AG04450 (cell line): ENCODE measurements around the gene CDC27. TPM values are rescaled to one million over a fixed set of nuclear protein-coding genes. Genes with fewer than 3 reads are reported as not detected.

ENCODE experiments used
- CTCF ChIA-PET: fragments of 300-600, 350-600 bp; formaldehyde crosslinking; extraction: SDS; loops from one replicate; lab custom pipeline; 2022; ENCODE audit warnings: antibody characterized with exemption, inconsistent platforms; lab: Charles Lee
- POLR2A ChIA-PET: fragments of 350-600 bp; formaldehyde crosslinking; extraction: SDS; loops from one replicate; lab custom pipeline; 2021; ENCODE audit warnings: antibody characterized with exemption, inconsistent platforms; lab: Yijun Ruan, JAX
- DNase-seq: peaks from one replicate; pipeline ENCODE4 v3.0.0-alpha.2; 2011; ENCODE audit warnings: low read depth, low spot score
- H3K27ac ChIP-seq: one replicate; pipeline ENCODE4 v1.5.1; 2012; ENCODE audit warnings: low read depth, low read length, control low read depth
- H3K27me3 ChIP-seq: one replicate; pipeline ENCODE4 v1.6.0; 2012; ENCODE audit warnings: low read length; ENCODE audit not compliant: control insufficient read depth, insufficient read depth
- H3K4me3 ChIP-seq: 2 replicates; pipeline ENCODE4 v1.5.1; 2011; ENCODE audit warnings: mild to moderate bottlenecking, low read depth, low read length, control low read depth
- H3K9me3 ChIP-seq: 2 replicates; pipeline ENCODE4 v1.5.1; 2012; ENCODE audit warnings: low read length; ENCODE audit not compliant: control insufficient read depth, insufficient read depth
- CTCF ChIP-seq: IDR thresholded peaks from 2 replicates; pipeline ENCODE4 v1.5.1; 2011; ENCODE audit warnings: low read depth, low read length, control low read depth, inconsistent platforms
- polyA plus RNA-seq: library from polyadenylated mRNA; depleted of rRNA; stranded (reverse); fragments of >200 nt; gene quantifications from 2 replicates; pipeline ENCODE4 v1.2.3, GENCODE V29; 2011

Gene CDC27
- polyA plus RNA-seq, 1 experiment: 120 TPM

GRCh38 chr17:47208744-47209488 is 19.8 kb upstream of the CDC27 start, which contains the start of gene MYL4:
Gene MYL4 (plus strand): TSS chr17:47209348. CDS start chr17:47209423, 75 bp downstream.
- no peaks in the 10 kb centered on the region for H3K9me3 ChIP-seq
- DNase-seq: no peak
- POLR2A ChIA-PET: no interaction called here
- no peak for TF ChIP-seq CTCF
- H3K27me3 ChIP-seq: no peaks in the 10 kb centered on the region
- CTCF ChIA-PET: no interaction called here
- no peak within 1 kb of the TSS for H3K27ac ChIP-seq
- H3K4me3 ChIP-seq: no peak within 1 kb of the TSS

GRCh38 chr17:47207143-47208067 is 18.3 kb upstream of the CDC27 start:
- POLR2A ChIA-PET: interaction anchor here (0.9 to 1.5 kb wide), 3 partner anchors 18 to 116 kb away, joined by 3 to 6 read pairs (median 4); partner anchors contain the start of genes CDC27 and EFCAB13
- DNase-seq: no peak
- CTCF ChIA-PET: interaction anchor here (1.1 to 3.1 kb wide), 2 partner anchors 108 to 409 kb away, joined by 4 to 8 read pairs; no protein-coding TSS in a partner anchor
- H3K9me3 ChIP-seq: no peaks in the 10 kb centered on the region
- no peak for TF ChIP-seq CTCF
- no peak overlapping the region for H3K27ac ChIP-seq
- H3K4me3 ChIP-seq: no peak overlapping the region
- no peaks in the 10 kb centered on the region for H3K27me3 ChIP-seq

- DNase-seq: no peak
- POLR2A ChIA-PET: interaction anchor here (1.5 kb wide), 1 partner anchor 17 kb away, joined by 6 read pairs; the partner anchor contains the start of gene CDC27
- no peak overlapping the region for H3K4me3 ChIP-seq
- H3K27ac ChIP-seq: peak overlapping the region; percentile 47
- CTCF ChIA-PET: interaction anchor here (1.4 to 3.1 kb wide), 2 partner anchors 24 to 110 kb away, joined by 4 to 8 read pairs; no protein-coding TSS in a partner anchor
- H3K9me3 ChIP-seq: no peaks in the 10 kb centered on the region
- no peaks in the 10 kb centered on the region for H3K27me3 ChIP-seq
- no peak for TF ChIP-seq CTCF
These were observed 16.4 kb upstream of the CDC27 start for GRCh38 chr17:47205419-47205963.

- no peak overlapping the region for H3K4me3 ChIP-seq
- no peaks in the 10 kb centered on the region for H3K9me3 ChIP-seq
- no peak for DNase-seq
- no peak for TF ChIP-seq CTCF
- ChIA-PET POLR2A (interaction anchor here (0.5 kb wide), 1 partner anchor 450 kb away, joined by 8 read pairs; no protein-coding TSS in a partner anchor), CTCF (interaction anchor here (1.4 kb wide), 1 partner anchor 25 kb away, joined by 4 read pairs; no protein-coding TSS in a partner anchor)
- no peak overlapping the region for H3K27ac ChIP-seq
- H3K27me3 ChIP-seq: no peaks in the 10 kb centered on the region
These were observed 15.8 kb upstream of the CDC27 start for GRCh38 chr17:47204722-47205418.
